Superior temporal gyrus (tissue), 1 donor: ENCODE data around the gene B3GALT6.

Experiments used
- DNase-seq: peaks from one replicate; pipeline ENCODE4 v3.0.0-alpha.2; 2016; ENCODE audit errors: extremely low spot score

Gene B3GALT6

DNA sequence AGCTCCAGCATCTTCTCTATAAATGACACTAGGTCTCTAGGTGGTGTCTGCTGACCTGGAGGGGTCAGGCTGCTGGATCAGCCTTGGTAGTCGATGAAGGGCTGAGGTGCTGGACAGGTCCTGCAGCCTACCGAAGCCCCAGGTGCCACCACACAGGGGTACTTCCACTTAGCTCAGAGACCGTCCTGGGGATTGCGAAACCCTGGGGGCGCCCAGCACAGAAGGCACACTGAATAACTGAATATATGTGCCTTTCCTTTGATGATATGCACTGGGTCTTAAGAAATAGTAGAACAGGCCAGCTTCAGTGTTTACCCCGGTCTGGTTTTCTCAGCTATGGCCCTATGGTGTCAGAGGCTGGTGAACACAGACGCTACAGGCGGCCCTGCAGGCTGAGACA is 30.7 kb downstream of the B3GALT6 start:
- no peak for DNase-seq

DNA sequence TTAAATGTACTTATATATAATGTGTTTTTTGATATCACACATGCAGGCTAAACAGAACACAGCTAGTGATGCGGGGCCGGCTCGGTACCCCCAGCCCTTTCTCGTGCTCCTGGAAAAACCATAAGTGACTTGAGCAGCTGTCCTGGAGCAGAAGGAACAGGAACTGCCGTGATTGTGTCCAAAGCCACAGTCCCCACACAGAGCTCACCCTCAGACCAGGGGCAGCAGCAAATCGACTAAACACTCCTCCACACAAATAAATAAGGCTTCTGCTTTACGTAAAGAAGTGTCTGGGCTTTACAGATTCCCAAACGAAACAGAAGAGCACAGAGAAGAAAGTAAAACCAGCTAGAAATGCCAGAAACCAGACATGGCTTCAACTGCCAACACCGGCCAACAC is 32.0 kb downstream of the B3GALT6 start:
- DNase-seq = no peak

- DNase-seq = no peak
Observed at GRCh38 chr1:1264868-1265272, 32.8 kb downstream of the B3GALT6 start.

DNA sequence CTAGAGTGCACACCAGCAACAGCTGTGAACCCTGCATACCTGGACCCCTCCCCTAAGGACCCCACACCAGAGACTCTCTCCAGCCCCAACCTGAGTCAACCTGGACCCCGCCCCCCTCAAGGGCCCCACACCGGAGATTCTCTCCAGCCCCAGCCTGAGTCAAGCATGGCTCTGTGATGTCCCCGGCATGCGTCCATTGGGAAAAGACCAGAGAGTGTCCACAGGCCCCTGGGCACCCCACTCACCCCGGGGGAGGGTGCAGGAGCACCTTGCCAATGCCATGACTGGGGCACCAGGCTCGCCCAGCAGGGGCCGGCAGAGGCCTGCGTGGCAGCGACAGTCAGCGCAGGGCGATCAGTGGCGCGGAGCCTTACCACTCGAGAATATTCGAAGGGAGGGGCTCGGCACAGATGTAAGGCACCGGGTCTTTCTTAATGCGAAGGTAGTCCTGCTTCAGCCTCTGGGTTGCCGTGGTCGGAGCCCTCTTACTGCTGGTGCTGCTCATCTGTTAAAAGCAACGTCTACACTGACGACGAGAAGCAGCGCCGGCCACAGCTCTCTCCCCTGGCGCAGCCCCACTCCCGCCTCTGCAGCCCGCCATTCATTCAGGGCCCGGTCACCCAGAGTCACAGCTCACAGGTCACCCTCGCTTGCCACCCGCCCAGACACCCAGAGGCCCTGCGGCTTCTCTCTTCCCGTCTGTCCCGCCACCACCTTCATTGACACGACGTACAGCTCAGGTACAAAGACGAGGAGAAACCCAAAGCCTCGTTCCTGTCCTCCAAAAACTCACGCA is 35.6 kb downstream of the B3GALT6 start:
- DNase-seq = no peak

DNA sequence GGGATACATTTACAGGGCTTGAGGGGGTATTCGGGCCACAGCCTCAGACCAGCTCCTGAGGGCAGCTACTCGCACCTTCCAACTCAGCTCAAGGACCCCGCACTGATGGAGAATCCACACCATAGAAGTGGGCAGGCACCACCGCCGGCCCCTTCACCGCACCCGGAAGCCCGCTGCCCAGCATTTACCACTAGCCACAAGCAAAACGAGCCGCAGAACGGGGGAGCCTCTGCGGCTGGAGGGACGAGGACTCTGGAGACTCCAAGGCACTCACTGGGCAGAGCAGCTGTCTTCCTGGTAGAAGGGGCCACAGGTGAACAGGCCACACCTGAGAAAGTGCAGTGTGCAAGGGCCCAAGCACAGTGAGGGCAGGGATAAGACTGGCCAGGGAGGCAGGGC is 36.2 kb downstream of the B3GALT6 start:
- no peak for DNase-seq

DNA sequence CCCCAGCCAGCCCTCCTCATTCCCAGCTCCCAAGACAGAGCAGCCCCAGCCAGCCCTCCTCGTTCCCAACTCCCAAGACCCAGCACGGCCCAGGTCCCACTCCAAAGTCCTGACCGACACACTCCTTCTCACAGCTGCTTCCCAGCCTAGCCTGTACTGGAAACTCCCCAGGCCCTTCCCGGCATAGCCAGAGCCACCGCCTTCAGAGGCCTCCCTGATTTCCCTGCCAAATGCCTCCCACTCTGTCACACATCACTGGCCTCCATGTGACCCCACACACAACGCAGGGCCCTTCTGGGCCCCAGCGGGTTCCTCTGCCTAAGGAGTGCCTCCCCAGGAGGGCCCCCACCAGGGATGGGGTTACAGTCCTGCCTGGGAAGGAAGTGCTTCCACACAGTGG is 38.8 kb downstream of the B3GALT6 start:
- no peak for DNase-seq

GRCh38 chr1:1272341-1273208 is 40.5 kb downstream of the B3GALT6 start:
- no peak for DNase-seq

- no peak for DNase-seq
Observed at GRCh38 chr1:1273209-1273511, 41.1 kb downstream of the B3GALT6 start.

DNA sequence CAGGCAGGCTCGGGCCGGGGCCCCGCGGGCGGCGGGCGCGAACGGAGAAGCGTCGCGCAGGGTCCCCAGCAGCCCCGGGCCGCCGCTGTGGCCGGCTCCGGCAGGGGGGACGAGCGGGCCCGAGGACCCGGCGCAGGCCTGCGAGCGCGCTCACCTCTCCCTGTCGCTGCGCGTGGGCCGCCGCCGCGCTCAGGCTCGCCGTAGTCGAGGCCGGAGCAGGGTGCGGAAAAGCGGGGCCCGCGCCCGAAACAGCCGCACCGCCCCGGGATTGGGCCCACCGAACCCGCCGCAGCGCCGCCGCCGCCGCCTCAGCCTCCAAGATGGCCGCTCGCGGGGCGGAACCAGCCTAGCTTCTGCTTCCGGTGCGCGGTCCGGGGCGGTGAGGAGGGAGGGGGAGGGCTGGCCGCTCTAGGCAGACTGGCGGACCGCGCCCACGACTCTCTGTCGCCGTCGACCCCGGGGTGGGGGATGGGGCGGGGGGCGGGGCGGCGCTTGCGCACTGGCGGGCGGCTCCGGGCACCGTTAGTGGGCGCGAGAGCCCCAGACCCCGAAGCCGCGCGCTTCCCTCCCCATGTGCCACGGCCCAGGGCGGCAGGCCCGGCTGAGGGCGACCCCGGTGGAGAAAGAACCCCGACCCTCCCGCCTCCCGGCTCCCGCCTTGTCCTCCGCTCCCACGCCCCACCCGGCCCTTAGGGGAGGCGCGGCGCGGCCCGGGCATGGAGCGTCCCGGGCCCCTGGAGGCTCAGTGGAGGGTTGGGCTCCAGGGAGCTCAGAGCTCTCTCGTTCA is 41.7 kb downstream of the B3GALT6 start, which contains the start of gene UBE2J2:
UBE2J2 (minus strand) TSS at position 343 of the 787 bp plus-strand sequence. CDS start 5,862 bp downstream, outside the sequence.
- peak; percentile 79 for DNase-seq

DNA sequence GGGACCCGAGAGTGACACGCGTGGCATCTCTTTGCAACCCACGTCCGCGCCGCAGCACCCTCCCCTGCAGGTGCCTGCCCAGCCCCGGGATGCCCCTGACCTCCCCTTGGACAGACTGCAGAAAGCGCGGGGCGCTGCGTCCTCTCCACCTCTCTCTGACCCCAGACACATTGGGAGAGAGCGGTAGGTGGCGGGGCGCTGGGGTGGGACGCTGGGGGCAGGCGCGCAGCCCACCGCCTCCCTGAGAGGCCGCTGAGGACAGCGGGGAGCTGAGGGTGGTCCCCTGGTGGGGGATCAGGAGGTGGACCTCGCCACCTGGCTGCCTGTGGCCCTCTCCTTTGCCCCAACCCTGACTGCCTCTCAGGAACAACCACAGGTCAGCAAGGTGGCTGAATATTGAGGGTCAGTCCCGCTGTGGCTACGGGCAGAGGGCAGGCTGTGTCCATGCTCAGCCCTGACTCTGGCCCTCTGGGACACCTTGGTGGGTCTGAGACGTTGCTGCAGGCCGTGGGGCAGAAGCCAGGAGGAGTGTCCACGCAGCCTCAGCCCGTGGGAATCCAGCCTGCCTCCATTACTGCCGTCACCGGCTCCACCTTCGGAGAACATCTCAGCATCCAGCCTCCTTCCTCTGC is 42.4 kb downstream of the B3GALT6 start:
- DNase-seq = no peak

DNA sequence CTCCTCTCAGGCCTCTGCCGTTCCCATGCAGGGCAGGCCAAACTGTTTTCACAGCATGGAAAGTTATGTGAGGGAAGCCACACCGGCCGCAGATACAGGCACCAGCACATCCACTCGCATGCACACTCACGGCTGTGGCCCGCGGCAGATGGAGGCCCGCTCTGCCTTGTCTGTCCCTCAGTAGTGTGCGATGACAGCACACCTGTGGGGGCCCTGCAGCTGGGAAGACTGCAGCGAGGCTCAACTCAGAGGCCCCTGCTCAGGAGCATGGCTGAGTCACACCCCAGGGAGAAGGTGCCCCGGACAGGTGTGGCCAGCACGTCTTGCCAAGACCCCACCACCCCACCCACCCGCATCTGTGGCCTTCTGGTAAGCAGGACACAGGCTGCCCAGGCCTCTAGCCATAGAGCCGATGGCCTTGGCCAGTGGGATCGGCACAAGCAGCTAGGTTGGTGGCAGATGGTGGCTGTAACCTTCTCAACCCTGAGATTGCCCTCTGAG is 42.9 kb downstream of the B3GALT6 start:
- no peak for DNase-seq

- no peak for DNase-seq
Observed at GRCh38 chr1:1275836-1276235, 43.8 kb downstream of the B3GALT6 start.

GRCh38 chr1:1278620-1279019 is 46.6 kb downstream of the B3GALT6 start:
- no peak for DNase-seq

DNA sequence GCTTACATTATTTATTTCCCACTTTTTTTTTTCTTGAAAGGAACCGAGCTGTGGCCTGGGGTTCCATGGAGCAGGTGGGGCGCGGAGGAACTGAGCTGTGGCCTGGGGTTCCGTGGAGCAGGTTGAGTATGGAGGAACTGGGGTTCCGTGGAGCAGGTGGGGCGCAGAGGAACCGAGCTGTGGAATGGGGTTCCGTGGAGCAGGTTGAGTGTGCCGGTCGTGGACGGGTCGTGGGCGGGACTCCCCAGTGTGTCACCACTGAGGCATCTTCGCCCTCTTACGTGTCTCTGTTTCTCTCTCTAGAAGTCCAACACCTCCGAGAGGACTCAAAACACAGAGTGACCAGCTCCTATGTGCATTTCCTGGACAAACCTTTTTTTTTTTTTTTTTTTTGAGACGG is 47.0 kb downstream of the B3GALT6 start:
- DNase-seq = no peak

- no peak for DNase-seq
Observed at GRCh38 chr1:1280782-1281481, 48.9 kb downstream of the B3GALT6 start.

GRCh38 chr1:1281533-1282321 is 49.7 kb downstream of the B3GALT6 start:
- no peak for DNase-seq

DNA sequence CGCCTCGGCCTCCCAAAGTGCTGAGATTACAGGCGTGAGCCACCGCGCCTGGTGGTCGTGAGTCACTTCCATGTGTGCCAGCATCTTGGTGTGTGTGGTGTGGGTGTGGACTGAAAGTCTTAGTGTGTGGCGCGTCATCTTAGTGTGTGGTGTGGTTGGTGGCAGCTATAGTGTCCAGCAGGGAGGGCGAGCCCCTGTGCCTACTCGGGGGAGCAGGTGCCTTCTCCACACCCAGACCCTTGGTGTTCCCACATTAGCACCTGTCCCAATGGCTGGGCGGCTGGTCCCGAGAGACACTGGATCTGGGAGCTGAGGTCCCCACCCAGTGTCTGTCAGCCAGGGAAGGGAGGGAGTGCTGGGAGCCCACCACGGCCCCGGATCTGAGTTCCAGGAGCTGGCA is 51.0 kb downstream of the B3GALT6 start:
- DNase-seq = no peak

DNA sequence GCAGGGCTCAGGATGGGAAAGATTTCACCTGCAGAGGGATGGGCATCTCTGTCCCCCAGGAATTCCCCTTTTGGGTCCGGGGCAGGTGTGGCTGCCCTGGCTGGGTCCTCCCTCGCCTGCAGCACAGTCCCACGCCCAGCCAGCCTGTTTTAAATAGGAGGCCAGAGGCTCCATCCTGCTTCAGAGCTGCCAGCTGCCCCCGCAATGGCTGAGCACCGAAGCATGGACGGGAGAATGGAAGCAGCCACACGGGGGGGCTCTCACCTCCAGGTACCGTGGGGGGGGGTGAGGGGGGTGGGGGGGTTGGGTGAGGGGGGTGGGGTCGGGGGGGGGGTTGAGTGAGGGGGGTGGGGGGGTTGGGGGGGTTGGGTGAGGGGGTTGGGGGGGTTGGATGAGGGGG is 51.8 kb downstream of the B3GALT6 start:
- no peak for DNase-seq
